ENCODE data around the gene CLPTM1L. TPM values are rescaled to one million over a fixed set of nuclear protein-coding genes. Genes with fewer than 3 reads are reported as not detected.

The CLPTM1L gene
- total and polyA plus RNA-seq, 9 of the 15 experiments (the other 6 are each of a cell fraction or from before 2014, with no cell fraction given), result 3.5 to 217 (median 177) TPM

GRCh38 chr5:1329111-1329579, 15.8 kb downstream of the CLPTM1L start:
- intact Hi-C loops (cut with micrococcal nuclease), result no loop called here
- no peaks in the 10 kb centered on the region for H3K27me3 ChIP-seq (ENCODE audit: control insufficient read depth in 2 of 2, insufficient read depth in 2 of 2, low read length in 2 of 2)
- in situ Hi-C loops (cut with MboI), result no loop called here
- H3K4me2 ChIP-seq (ENCODE audit: insufficient read depth, low read length), result no peak overlapping the region
- DNase-seq (ENCODE audit: extremely low read depth in 1 of 4, low spot score in 3 of 4) (no peak), FAIRE-seq (no peak), ATAC-seq (no peak)
- TF ChIP-seq POLR2G (IDR thresholded peaks at IDR 0.05; ENCODE audit: low read depth, low read length), result peak; percentile 51; the same call in 1 of the 2 replicates
- TF ChIP-seq, protein P1, sequence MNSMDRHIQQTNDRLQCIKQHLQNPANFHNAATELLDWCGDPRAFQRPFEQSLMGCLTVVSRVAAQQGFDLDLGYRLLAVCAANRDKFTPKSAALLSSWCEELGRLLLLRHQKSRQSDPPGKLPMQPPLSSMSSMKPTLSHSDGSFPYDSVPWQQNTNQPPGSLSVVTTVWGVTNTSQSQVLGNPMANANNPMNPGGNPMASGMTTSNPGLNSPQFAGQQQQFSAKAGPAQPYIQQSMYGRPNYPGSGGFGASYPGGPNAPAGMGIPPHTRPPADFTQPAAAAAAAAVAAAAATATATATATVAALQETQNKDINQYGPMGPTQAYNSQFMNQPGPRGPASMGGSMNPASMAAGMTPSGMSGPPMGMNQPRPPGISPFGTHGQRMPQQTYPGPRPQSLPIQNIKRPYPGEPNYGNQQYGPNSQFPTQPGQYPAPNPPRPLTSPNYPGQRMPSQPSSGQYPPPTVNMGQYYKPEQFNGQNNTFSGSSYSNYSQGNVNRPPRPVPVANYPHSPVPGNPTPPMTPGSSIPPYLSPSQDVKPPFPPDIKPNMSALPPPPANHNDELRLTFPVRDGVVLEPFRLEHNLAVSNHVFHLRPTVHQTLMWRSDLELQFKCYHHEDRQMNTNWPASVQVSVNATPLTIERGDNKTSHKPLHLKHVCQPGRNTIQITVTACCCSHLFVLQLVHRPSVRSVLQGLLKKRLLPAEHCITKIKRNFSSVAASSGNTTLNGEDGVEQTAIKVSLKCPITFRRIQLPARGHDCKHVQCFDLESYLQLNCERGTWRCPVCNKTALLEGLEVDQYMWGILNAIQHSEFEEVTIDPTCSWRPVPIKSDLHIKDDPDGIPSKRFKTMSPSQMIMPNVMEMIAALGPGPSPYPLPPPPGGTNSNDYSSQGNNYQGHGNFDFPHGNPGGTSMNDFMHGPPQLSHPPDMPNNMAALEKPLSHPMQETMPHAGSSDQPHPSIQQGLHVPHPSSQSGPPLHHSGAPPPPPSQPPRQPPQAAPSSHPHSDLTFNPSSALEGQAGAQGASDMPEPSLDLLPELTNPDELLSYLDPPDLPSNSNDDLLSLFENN (IDR thresholded peaks at IDR 0.05; ENCODE audit: low read depth in 2 of 2, low read length in 2 of 2), result no peak
- H3K27ac ChIP-seq (ENCODE audit: extremely low read depth, low read depth, low read length), result no peak overlapping the region
- no peak overlapping the region for H3K9ac ChIP-seq (ENCODE audit: insufficient read depth in 1 of 2, low read depth in 2 of 2, low read length in 2 of 2)
- BruUV-seq (replicated peaks), result no TSS peak
- H4K20me1 ChIP-seq (replicated peaks; ENCODE audit: control insufficient read depth, insufficient read depth, low read length), result peaks cover 37% of the 10 kb centered on the region
- ChIA-PET CTCF (ENCODE audit: low intra/inter-chr PET ratio) (no interaction called here), POLR2A (interaction anchor here (4.7 kb wide), 1 partner anchor 12 kb away, joined by 32 read pairs; no protein-coding TSS in a partner anchor)
- peaks cover 75% of the 10 kb centered on the region for H3K36me3 ChIP-seq (ENCODE audit: control insufficient read depth, insufficient read depth, low read length)
- WGBS (ENCODE audit: insufficient coverage, low coverage, missing lambda C conversion rate), result 96% methylated on average over 9 of the region's 9 CpGs
- H3K4me1 ChIP-seq (replicated peaks in 1 of 2; ENCODE audit: control insufficient read depth in 2 of 2, insufficient read depth in 2 of 2, low read length in 2 of 2), result peaks cover 0 to 14% of the 10 kb centered on the region in 2 experiments; a peak in 2 of 5 replicates
- no peak overlapping the region for H2AFZ ChIP-seq (ENCODE audit: low read depth, low read length)
- no peaks in the 10 kb centered on the region for H3K9me3 ChIP-seq (replicated peaks; ENCODE audit: control insufficient read depth, insufficient read depth, low read depth, low read length)
- H3K9me1 ChIP-seq (ENCODE audit: control insufficient read depth, insufficient read depth, low read length), result no peaks in the 10 kb centered on the region
- H3K79me2 ChIP-seq (ENCODE audit: control insufficient read depth, insufficient read depth, low read length), result peaks cover 6% of the 10 kb centered on the region; the same call in 1 of the 3 replicates
- H3K4me3 ChIP-seq, result no peak overlapping the region

All from K562 (cell line).